ENCODE measurements around the gene MAP7D3.
"Not testable (repeated sequence)": the region's sequence is repeated elsewhere in the genome, so short reads cannot be mapped to it uniquely, and the experiment has no call there.

MAP7D3 gene

DNA sequence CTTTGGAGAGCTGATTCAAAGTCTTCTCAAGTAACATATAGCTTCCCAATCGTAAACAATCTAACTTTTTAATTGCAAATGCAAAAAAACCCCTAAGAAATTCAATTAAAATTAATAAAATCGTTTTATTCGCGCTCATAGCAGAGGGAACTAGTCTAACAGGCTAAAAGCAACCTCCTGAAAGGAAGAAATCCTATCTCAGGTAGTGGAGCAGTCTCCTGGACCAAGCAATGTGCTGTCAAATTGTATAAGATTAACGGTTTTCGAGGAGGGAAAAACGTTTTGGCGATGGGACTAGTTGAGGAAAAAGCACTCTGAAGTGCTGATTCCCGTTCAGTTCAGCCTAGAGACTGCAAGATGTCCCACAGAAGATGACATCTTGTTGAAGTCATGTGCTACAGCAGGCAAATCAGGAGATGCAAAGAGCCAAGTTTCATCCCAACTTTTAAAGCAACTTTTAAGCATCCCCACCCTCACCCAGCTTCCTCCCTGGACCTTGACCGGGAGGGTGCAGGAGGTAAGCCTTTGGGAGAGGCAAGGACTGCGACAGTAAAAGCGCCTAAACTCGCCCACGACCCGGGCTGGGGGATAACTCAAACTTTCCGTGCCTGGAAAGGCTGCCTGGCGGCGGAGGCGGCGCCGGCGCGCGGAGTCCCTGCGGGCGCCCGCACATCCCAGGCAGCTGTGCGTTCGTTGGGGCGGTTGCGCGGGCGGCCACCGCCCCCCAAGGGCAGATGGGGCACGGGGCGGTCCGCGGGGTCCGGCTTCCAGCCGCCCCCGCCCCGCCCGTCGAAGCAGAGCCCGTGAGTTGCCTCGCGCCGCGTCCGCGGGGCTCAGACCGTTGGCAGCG lies 784 bp downstream of the MAP7D3 start:
- DNase-seq = peak; percentile 30

DNA sequence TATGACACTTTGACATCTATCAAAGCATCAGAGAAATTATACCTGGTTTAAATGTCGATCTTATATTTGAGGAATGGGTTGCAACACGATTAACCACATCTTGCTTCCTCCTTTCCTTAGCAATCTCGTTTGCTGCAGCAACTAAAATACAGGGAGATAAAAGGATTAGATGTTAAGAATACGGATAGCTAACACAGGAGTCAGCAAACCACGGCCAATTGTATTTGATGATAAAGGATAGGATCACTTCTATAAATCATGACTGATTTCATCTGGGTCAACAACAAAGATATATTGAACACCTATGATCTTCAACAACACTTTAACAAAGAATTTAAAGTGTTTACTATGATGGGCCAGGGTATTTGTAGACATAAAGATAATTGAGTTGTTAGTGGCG lies 5.0 kb downstream of the MAP7D3 start:
- no peak for DNase-seq

DNA sequence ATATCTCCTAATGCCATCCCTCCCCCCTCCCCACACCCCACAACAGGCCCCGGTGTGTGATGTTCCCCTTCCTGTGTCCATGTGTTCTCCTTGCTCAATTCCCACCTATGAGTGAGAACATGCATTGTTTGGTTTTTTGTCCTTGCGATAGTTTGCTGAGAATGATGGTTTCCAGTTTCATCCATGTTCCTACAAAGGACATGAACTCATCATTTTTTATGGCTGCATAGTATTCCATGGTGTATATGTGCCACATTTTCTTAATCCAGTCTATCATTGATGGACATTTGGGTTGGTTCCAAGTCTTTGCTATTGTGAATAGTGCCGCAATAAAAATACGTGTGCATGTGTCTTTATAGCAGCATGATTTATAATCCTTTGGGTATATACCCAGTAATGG lies 13.4 kb downstream of the MAP7D3 start:
- not testable (repeated sequence) for DNase-seq

DNA sequence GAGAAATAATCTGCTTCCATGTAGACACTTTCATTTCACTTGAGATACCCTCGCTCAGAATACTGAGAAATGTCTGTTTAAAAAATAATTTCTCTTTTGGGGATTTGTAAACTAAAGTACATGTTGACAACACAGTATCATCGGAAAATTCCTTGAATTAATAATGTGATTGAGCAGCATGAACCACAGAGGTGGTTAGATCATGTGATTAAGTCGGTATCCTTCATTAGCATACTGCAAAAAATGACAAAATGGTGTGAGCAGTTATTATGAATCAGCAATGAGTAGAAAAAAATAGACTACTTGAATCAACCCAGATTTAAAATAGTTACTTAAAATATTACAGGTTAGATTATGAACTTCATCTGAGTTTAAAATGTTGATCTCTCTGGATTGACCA lies 14.1 kb downstream of the MAP7D3 start:
- no peak for DNase-seq

DNA sequence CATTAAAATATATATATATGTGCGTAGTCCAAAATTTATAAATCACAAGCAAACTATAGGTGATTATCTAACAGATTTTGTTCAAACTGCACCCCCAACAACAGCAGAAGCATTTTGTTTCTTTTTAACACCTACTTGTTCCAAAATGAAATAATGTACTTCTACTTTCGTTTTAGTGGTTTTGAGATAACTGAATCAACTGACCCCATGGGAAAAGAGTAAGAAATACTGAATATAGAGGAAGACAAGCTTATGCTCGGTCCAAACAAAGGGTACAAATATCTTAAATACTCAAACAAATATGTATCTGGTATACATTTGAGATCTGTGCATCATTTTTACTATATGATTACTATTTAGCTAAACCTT lies 22.4 kb downstream of the MAP7D3 start:
- no peak for DNase-seq

DNA sequence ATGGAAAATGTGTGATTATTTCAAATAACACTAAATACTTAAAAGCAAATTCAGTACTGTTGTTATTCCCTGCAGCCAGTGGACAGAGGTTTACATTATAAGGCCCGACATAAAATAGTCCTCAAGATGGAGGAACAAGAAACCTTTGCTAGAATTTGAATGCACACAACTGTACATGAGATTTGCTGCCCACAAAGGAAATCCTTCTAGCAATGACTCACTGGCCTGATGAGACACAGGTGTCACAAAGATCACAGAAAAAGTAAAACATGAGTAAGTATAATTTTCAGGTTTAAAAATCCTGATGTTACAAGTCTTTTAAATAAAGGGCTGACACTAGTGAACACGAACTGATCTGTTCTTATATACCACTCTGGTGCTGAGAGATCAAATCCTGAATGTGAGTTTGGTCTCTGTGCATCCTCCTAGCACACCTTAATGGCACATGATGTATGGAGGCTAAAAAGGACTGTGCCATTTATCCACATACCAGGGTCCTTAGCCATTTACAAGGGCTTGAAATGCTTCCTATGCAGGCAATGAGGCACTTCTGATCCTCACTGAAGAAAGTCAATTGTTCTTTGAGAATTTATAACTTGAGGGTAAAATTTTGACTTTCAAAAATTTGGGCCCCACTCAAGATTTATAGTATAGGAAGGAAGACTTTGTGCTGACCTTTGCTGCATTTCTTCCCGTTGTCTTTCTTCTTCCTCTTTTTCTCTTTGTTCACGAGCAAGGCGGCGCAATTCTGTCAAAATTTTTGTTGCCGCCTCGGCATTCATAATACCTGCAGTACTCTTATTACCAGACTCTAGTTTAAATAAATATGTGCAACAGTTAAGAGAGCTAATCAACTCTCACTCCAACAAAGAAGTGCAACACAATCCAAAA lies 23.0 kb downstream of the MAP7D3 start:
- DNase-seq = no peak

DNA sequence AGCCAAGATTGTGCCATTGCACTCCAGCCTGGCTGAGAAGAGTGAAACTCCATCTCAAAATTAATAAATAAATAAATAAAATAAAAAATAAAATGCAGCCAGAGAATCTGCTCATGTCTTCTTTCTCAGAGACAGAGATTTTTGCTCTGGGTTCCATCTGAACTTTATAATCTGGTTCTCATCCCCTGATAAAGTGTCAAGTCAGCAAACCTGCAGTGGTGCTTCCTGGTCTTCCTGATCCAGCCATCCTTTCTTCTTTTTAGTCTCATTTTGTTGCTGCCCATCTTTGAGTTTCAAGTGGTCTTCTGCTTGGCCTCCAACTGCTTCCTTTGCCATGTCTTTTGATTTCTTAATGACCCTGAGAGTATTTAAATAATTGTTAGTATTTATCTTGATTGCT lies 24.1 kb downstream of the MAP7D3 start:
- no peak for DNase-seq

DNA sequence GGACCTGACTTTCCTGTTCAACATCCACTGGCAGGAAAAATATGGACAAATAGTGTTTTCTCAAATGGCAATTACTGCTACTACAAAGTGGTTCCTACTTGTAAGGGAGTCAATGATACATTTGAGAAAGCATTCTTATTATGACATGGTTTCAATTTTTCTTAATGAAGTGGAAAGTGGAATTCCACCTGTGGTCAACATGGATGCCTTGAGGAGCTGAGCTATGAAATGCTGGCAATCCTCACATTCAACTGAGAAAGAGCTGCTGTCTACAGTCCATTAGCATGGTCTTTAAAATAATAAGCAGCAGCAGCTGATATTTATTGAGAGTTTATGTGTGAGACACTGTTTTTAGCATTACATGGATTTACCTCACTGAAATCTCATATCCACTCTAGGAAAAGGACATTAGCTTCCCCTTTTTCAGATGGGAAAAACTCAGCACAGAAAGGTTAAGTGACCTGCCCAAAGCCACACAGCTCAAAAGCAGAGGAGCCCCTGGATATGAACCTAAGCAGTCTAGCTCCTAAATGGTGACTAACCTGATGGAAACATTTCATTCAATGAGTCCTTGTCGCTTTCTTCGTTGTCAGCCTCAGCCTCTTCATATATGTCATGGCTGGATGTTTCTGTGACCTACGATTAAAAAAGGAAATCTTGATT lies 29.2 kb downstream of the MAP7D3 start:
- DNase-seq = no peak

DNA sequence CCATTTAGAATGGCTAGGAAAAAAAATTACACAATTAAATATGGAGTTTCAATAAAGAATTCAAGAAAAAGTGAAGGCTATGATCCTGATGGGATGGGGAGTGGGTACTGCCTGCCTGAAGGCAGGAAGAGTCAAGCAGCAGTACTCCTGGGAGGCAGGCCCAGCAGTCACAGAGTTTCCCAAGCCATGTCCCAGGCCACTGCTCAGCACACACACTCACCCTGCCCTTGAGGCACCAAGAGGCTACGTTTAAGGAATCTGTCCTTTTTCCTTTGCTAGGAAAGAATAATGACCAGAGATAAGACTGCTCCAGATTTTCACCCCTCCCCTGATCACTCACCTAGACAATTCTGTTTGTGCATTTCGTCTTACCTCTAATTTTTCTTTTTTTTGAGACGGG lies 30.2 kb downstream of the MAP7D3 start:
- no peak for DNase-seq

DNA sequence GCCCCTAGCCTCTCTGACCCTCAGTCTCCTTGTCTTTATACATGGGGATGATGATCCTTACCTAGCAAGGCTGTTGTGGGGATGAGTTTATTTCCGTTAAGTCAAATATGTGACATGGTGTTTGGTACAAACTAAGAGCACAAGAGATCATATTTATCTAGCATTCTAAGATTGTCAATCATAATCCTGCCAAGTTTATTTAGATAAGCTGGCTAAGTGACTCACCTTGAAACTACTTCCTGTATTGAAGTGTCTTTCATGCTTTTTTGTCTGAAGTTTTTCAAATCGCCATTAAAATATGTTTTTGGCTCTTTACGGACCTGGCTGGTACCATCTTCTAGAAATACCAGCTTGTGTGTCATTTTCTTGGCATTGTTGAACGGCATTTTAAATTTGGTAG lies 30.7 kb downstream of the MAP7D3 start:
- no peak for DNase-seq

DNA sequence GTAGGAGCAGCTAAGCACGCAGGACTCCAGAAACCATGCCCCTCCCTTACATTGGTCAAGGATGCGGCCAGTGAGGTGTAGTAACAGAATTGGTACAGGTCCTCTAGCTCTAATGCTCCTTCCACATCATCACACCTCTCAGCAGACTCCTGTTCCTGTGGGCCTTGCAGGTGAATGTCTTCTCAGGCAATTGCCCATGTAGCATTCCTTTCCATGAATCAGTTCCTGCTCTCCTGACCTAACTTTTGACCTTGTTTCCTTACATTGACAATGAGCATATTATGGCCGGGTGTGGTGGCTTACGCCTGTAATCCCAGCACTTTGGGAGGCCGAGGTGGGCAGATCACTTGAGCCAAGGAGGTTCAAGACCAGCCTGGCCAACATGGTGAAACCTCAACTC lies 31.3 kb downstream of the MAP7D3 start:
- DNase-seq = no peak

DNA sequence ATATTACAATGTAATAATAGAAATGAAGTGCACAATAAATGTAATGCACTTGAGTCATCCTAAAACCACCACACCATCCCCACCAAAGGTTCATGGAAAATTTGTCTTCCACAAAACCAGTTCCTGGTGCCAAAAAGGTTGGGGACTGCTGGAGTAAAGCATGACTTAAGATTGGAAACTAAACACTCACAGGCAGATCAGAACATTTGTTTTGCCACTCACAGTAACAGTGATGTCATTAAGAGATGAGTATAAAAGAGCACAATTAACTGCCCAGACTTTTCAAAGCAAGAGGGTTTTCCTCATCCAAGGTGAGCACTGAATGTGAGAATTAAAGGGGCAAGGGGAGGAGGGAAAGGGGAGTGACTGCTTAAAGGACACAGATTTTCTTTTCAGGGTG lies 35.6 kb downstream of the MAP7D3 start:
- no peak for DNase-seq

DNA sequence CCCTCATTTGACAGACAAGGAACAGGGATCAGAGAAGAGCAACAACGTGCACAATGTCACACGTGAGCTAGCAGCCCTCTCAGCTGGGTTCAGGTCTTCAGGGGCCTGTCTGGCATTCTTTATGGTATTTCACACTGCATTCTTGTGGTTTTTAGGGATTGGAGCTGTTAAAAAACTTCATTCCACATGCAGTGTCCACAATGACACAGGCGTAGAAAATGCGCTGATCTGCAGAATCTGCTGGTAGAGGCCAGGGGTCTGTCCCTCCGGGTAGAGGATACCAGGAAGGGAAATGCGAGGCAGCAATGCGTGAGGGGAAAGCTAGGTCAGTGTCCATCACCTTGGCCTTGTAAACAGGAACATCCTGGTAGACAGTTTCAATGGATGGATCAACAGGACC lies 36.6 kb downstream of the MAP7D3 start:
- no peak for DNase-seq

DNA sequence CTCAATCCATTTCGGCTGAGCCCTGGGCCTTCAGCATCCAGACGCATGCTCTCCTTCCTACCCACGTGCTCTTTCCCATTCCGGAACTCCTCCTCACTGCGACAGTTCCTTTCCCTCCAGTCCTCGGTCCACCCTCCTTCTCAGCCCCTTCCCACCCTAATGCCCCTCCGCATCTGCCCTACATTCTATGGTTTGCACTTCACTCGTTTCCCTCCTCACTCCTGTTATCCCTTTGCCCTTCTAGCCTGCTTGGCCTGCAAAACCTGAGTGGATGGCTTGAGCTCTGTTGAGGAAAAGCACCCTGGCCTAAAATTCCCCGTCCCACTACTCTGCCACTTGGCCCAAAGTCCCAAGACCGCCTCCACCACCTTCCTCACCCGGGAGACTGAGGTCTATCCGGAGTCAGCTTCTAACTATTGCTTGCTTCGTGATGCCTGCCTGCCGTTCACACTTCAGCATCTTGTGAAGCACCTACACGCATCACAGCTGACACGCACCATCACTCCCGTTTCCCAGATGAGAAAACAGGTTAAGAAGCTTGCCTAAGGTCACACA lies 38.6 kb downstream of the MAP7D3 start:
- no peak for DNase-seq

DNA sequence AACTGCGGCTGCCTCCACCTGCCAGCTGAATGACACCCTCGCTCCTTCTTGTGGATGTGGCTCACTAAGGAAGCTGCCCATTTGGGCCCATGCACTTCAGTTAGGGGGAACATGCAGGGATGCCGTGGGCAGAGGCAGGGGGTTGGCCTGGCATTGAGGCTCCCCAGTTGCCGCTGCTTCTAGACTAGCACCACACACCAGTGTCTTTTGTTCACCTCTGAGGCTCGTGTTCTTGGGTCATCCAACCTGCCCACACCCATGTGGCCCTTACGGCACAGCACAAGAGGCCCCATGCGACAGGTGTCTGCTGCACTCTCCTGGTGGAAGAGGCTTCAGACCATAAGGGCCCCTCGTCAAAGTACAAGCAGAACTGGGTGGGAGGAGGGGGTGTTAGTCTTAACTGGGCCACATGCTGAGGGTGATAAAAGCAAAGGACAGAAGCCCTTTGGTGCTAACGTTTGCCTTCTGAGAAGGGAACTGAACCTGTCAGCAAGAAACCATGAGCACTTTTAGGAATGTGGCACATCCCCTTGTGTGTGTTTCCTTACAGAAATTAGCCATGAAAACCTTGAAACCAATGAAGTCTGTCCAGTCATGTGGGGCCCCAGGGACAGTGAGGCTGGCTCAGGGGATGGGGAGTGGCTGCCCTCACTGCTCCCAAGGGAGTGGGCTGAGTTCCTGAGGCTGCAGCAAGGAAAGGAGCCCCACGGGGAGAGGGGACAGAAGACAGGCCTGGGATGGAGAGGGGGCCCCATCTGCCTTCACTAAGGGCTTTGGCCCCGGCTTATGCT lies 39.2 kb downstream of the MAP7D3 start:
- DNase-seq = no peak

DNA sequence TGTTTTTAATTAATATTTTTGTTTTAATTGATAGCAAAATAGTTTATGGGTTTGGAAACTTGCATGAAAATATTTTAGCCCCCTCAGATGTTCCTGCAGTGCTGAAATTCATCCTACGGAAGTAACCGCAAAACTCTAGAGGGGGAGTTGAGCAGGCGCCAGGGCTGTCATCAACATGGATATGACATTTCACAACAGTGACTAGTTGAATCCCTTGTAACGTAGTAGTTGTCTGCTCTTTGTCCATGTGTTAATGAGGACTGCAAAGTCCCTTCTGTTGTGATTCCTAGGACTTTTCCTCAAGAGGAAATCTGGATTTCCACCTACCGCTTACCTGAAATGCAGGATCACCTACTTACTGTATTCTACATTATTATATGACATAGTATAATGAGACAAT lies 40.4 kb downstream of the MAP7D3 start:
- no peak for DNase-seq

DNA sequence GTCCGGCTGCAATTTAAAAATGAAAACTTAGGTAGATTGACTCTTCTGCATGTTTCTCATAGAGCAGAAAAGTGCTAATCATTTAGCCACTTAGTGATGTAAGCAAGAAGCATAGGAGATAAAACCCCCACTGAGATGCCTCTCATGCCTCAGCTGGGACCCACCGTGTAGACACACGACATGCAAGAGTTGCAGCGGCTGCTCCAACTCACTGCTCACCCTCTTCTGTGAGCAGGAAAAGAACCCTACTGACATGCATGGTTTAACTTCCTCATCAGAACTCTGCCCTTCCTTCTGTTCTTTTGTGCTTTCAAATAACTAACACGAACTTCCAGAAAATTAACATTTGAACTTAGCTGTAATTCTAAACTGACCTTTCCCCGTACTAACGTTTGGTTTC lies 41.0 kb downstream of the MAP7D3 start:
- DNase-seq = no peak

DNA sequence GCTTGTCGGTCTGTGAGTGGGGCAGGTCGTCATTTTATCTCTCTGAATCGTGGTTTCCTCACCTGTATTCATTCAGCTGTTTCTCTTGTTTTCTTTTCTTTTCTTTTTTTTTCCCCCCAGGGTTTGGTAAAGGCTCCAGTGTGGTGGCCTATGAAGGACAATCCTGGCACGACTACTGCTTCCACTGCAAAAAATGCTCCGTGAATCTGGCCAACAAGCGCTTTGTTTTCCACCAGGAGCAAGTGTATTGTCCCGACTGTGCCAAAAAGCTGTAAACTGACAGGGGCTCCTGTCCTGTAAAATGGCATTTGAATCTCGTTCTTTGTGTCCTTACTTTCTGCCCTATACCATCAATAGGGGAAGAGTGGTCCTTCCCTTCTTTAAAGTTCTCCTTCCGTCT lies 41.4 kb downstream of the MAP7D3 start:
- no peak for DNase-seq

DNA sequence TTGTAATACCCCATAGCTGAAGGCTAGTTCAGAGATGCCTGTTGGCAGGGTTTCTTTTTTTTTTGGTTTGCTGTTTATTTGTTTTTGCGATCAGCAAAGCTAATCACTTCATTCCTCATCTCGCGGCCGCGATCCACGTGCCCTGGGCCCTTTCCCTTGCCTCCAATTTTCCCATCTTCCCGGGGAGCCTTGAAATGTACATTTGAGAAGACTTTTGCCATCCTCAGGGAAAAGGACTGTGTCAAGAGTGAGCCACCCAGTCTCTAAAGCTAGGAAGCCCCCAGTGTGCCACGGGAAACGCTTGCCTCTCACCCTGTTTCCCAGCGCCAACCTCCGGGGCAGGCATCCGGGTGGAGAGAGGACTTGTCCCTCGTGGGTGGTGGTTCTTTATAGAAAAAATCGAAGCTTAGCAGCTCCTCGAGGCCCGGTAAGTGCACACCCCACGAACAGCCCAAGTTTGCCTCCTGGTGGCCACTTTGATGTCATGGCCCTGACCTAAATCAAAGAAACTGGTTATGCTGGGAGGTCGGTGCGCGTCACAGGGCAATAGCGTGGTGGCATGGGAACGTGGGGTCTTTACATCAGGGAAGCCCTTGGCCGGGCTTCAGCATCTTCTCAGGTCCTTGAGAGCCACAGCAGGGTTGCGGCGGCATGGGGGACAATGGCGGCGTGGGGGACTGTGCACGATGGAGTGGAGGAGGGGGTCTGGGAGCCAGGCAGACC lies 42.0 kb downstream of the MAP7D3 start:
- peak; percentile 21 for DNase-seq

DNA sequence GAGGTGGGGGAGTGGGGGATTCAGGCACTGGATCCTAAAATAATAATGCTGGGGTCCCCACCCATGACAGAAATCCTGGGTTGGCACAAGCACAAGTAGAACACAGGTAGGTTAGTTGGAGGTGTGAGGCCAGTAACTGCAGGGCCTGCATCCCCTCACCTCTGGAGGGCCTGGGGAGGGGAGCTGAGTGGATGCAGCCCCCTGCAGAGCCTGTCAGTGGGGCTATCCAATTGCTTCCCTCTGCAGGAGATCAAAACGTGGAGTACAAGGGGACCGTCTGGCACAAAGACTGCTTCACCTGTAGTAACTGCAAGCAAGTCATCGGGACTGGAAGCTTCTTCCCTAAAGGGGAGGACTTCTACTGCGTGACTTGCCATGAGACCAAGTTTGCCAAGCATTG lies 43.7 kb downstream of the MAP7D3 start:
- DNase-seq = no peak

DNA sequence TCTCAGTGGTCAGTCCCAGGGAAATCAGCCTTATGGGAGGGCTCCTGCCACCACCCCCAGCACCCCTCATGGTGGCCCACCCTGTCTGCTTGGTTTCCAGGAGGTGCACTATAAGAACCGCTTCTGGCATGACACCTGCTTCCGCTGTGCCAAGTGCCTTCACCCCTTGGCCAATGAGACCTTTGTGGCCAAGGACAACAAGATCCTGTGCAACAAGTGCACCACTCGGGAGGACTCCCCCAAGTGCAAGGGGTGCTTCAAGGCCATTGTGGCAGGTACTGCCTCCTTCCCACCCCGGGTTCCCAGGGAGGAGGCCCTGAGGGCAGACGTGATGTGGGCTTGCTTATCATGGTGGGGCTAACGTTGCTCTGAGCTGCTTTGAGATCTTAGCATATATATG lies 44.3 kb downstream of the MAP7D3 start:
- DNase-seq = no peak

DNA sequence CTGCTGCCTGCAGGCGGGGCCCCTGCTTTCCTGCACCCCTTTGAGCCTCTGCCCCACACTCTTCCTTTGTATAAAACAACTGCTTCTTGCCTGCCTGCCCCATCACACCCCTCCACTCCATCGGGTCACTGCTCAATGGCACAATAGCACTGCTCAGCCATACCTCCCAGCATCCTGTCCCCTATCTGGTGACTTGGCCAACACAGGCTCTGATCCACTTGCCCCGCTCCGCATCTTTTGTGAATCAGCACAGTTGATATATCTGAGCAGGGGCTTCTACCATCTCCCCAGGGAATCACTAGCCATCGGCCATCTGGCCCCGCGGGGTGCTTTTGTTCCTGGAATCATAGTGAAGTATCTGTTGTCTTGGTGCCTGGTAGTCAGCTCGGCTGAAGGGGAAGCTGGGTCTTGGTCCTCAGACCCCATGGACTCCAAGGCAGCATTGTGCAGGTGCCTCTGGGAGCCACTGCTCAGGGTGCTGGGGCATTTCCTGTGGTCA lies 45.3 kb downstream of the MAP7D3 start:
- no peak for DNase-seq

Data from retina (tissue), 1 donor.